ENCODE measurements around the gene ZFC3H1. TPM values are rescaled to one million over a fixed set of nuclear protein-coding genes. Genes with fewer than 3 reads are reported as not detected.

The ZFC3H1 gene
- total and polyA plus RNA-seq, 7 experiments from 2014 or later = 26.3 to 147 (median 122) TPM

DNA sequence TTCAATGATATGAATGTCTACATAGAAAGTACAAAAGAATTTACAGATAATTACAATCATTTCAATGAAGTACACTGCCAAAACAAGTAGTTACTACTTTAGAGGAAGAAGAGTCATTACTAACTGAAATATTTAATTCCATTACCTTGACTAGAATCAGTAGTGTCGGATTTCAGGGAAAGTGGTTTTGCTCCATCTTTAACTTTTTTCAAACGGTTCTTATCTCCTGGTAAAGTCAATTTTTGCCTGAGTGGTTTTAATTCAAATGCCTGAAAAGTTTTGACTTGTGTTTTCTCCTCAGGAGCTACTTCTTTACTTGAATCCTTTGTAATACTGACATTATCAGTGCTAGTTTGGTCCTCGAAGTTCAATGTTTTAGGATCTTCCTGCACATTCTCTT, 6.9 kb downstream of the ZFC3H1 start:
- Histone ChIP-seq H3K36me3 (ENCODE audit: control insufficient read depth in 2 of 3, insufficient read depth in 3 of 3, low read length in 3 of 3) (peaks cover 0 to 40% (median 8%) of the 10 kb centered on the region in 3 experiments), H3K4me1 (ENCODE audit: control insufficient read depth in 2 of 2, insufficient read depth in 2 of 2, low read length in 2 of 2) (peaks cover 19 to 38% of the 10 kb centered on the region in 2 donors), H3K9me3 (ENCODE audit: control insufficient read depth in 2 of 3, low read length in 3 of 3) (no peaks in the 10 kb centered on the region), H3K27ac (ENCODE audit: low read depth, low read length) (no peak overlapping the region), H3K27me3 (ENCODE audit: control insufficient read depth in 2 of 2, insufficient read depth in 2 of 2, low read length in 2 of 2) (no peaks in the 10 kb centered on the region), H3K4me3 (ENCODE audit: low read length) (no peak overlapping the region)
- H3K27me3 Mint-ChIP-seq = no peaks in the 10 kb centered on the region
- H3K4me3 Mint-ChIP-seq = peak overlapping the region in 6 of 10 donors; percentile 16 to 54 (median 43)
- ATAC-seq = no peak
- H3K36me3 Mint-ChIP-seq = peaks cover 5 to 36% (median 27%) of the 10 kb centered on the region in 5 donors
- CTCF ChIA-PET = no interaction called here
- POLR2A ChIA-PET = interaction anchor here (1.5 kb wide), 1 partner anchor 30 kb away, joined by 4 read pairs; no protein-coding TSS in a partner anchor
- peak overlapping the region in 2 of 9 donors; percentile 11 to 47 for H3K27ac Mint-ChIP-seq
- intact Hi-C loops (cut with micrococcal nuclease) = no loop called here
- H3K4me1 Mint-ChIP-seq = peaks cover 27 to 68% (median 51%) of the 10 kb centered on the region in 7 donors
- no peak for DNase-seq
- H3K9me3 Mint-ChIP-seq = no peaks in the 10 kb centered on the region

DNA sequence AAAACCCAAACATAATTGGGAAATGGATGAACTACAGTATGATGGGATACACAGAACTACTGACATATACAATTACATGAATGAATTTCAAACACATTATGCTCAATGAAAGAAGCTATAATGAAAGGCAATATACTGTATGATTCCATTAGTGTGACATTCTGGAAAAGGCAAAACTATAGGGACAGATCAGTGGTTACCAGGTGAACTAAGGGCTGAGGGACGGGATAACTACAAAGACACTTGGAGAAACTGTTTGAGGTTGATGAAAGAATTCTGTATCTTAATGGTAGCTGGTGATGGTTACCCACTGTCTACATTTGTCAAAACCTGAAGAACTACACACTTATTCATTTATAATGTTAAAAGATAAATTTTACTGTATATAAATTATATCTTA, 7.7 kb downstream of the ZFC3H1 start:
- H3K27me3 ChIP-seq (ENCODE audit: control insufficient read depth in 2 of 2, insufficient read depth in 2 of 2, low read length in 2 of 2) = no peaks in the 10 kb centered on the region
- peaks cover 5 to 36% (median 27%) of the 10 kb centered on the region in 5 donors for H3K36me3 Mint-ChIP-seq
- no peak for DNase-seq
- H3K4me1 Mint-ChIP-seq = peaks cover 25 to 65% (median 48%) of the 10 kb centered on the region in 7 donors
- peak overlapping the region in 7 of 9 donors; percentile 3 to 68 (median 9) for H3K27ac Mint-ChIP-seq
- H3K4me3 ChIP-seq (ENCODE audit: low read length) = no peak overlapping the region
- H3K36me3 ChIP-seq (ENCODE audit: control insufficient read depth in 2 of 3, insufficient read depth in 3 of 3, low read length in 3 of 3) = peaks cover 0 to 40% (median 13%) of the 10 kb centered on the region in 3 experiments
- H3K4me1 ChIP-seq (ENCODE audit: control insufficient read depth in 2 of 2, insufficient read depth in 2 of 2, low read length in 2 of 2) = peaks cover 20 to 39% of the 10 kb centered on the region in 2 donors
- H3K9me3 ChIP-seq (ENCODE audit: control insufficient read depth in 2 of 3, low read length in 3 of 3) = no peaks in the 10 kb centered on the region
- no peak overlapping the region for H3K27ac ChIP-seq (ENCODE audit: low read depth, low read length)
- H3K9me3 Mint-ChIP-seq = no peaks in the 10 kb centered on the region
- POLR2A ChIA-PET = no interaction called here
- no peak for ATAC-seq
- peak overlapping the region in 8 of 10 donors; percentile 35 to 86 (median 54) for H3K4me3 Mint-ChIP-seq
- H3K27me3 Mint-ChIP-seq = no peaks in the 10 kb centered on the region
- CTCF ChIA-PET = no interaction called here
- intact Hi-C loops (cut with micrococcal nuclease) = no loop called here

DNA sequence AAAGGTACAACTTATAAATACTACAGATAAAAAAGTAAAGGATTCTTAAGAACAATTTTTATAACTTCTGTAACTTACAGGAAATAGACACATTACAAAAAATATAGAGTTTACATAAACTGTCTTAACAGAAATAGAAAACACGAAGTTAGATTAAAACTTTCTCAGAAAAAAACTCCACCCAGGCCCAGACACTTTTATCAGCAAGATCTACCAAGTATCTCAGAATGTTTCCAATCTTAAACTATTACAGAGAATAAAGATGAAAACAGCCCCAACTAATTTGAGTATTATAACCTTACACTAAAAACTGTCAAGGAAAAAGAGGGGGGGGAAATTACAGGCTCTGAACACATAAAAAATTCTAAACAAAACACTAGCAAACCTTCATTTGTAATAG, 8.2 kb downstream of the ZFC3H1 start:
- ChIA-PET CTCF (interaction anchor here (1.0 kb wide), 1 partner anchor 9 kb away, joined by 4 read pairs; no protein-coding TSS in a partner anchor), POLR2A (no interaction called here)
- Mint-ChIP-seq H3K9me3 (no peaks in the 10 kb centered on the region), H3K4me1 (peaks cover 25 to 63% (median 47%) of the 10 kb centered on the region in 7 donors), H3K27me3 (no peaks in the 10 kb centered on the region), H3K4me3 (peak overlapping the region in 9 of 10 donors; percentile 22 to 86 (median 48)), H3K27ac (peak overlapping the region in 7 of 9 donors; percentile 3 to 60 (median 9)), H3K36me3 (peaks cover 5 to 36% (median 30%) of the 10 kb centered on the region in 5 donors)
- H3K4me1 ChIP-seq (ENCODE audit: control insufficient read depth in 2 of 2, insufficient read depth in 2 of 2, low read length in 2 of 2) = peaks cover 20 to 39% of the 10 kb centered on the region in 2 donors
- intact Hi-C loops (cut with micrococcal nuclease) = no loop called here
- DNase-seq (no peak), ATAC-seq (no peak)
- H3K27me3 ChIP-seq (ENCODE audit: control insufficient read depth in 2 of 2, insufficient read depth in 2 of 2, low read length in 2 of 2) = no peaks in the 10 kb centered on the region
- no peaks in the 10 kb centered on the region for H3K9me3 ChIP-seq (ENCODE audit: control insufficient read depth in 2 of 3, low read length in 3 of 3)
- H3K4me3 ChIP-seq (ENCODE audit: low read length) = no peak overlapping the region
- H3K27ac ChIP-seq (ENCODE audit: low read depth, low read length) = no peak overlapping the region
- H3K36me3 ChIP-seq (ENCODE audit: control insufficient read depth in 2 of 3, insufficient read depth in 3 of 3, low read length in 3 of 3) = peaks cover 0 to 40% (median 13%) of the 10 kb centered on the region in 3 experiments

DNA sequence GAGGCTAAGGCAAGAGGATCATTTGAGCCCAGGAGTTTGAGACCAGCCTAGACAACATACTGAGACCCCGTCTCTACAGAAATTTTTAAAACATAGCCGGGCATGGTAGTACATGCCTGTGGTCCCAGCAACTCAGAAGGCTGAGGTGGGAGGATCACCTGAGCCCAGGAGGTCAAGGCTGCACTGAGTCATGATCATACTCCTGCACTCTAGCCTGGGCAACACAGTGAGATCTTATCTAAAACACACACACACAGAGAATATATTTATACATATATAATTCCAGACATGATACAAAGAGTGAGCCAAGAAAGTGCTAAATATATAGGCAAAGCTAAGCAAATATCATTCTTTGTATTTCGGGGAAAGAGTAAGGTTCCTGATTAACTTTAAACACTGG, 9.4 kb downstream of the ZFC3H1 start:
- H3K4me3 Mint-ChIP-seq = peak overlapping the region in 8 of 10 donors; percentile 33 to 86 (median 46)
- Histone ChIP-seq H3K36me3 (ENCODE audit: control insufficient read depth in 2 of 3, insufficient read depth in 3 of 3, low read length in 3 of 3) (peaks cover 0 to 33% (median 19%) of the 10 kb centered on the region in 3 experiments), H3K27me3 (ENCODE audit: control insufficient read depth in 2 of 2, insufficient read depth in 2 of 2, low read length in 2 of 2) (no peaks in the 10 kb centered on the region), H3K4me1 (ENCODE audit: control insufficient read depth in 2 of 2, insufficient read depth in 2 of 2, low read length in 2 of 2) (peaks cover 23 to 39% of the 10 kb centered on the region in 2 donors), H3K4me3 (ENCODE audit: low read length) (no peak overlapping the region), H3K27ac (ENCODE audit: low read depth, low read length) (no peak overlapping the region), H3K9me3 (ENCODE audit: control insufficient read depth in 2 of 3, low read length in 3 of 3) (no peaks in the 10 kb centered on the region)
- no peaks in the 10 kb centered on the region for H3K27me3 Mint-ChIP-seq
- intact Hi-C loops (cut with micrococcal nuclease) = loop anchor here in 1 of 2 donors (5.0 kb wide), 1 partner anchor 33 kb away; the partner anchor contains the start of gene TMEM19
- CTCF ChIA-PET = interaction anchor here (1.0 kb wide), 1 partner anchor 8 kb away, joined by 4 read pairs; no protein-coding TSS in a partner anchor
- POLR2A ChIA-PET = interaction anchor here (1.7 kb wide), 1 partner anchor 9 kb away, joined by 11 read pairs; no protein-coding TSS in a partner anchor
- peaks cover 4 to 42% (median 27%) of the 10 kb centered on the region in 5 donors for H3K36me3 Mint-ChIP-seq
- H3K4me1 Mint-ChIP-seq = peaks cover 27 to 58% (median 43%) of the 10 kb centered on the region in 7 donors
- no peak for ATAC-seq
- no peaks in the 10 kb centered on the region for H3K9me3 Mint-ChIP-seq
- peak overlapping the region in 2 of 9 donors; percentile 28 to 29 for H3K27ac Mint-ChIP-seq
- DNase-seq = no peak

DNA sequence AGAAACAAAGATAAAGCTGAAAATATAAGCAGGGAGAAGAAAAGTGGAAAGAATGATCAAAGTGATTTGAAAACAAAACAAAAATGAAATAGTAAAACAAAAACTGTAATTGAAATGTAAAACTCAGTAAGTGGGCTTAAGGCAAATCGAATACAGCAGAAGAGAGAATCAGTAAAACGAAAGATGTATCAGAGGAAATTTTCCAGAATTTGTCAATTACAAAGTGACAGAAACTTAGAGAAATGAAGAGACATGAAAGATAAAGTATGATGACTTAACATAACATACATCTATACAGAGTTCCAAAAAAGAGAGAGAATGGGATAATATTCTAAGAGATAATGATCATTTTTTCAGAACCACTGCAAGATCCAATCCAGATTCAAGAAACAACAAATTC, 10.5 kb downstream of the ZFC3H1 start:
- intact Hi-C loops (cut with micrococcal nuclease) = loop anchor here in 1 of 2 donors (5.0 kb wide), 1 partner anchor 34 kb away; the partner anchor contains the start of gene TMEM19

DNA sequence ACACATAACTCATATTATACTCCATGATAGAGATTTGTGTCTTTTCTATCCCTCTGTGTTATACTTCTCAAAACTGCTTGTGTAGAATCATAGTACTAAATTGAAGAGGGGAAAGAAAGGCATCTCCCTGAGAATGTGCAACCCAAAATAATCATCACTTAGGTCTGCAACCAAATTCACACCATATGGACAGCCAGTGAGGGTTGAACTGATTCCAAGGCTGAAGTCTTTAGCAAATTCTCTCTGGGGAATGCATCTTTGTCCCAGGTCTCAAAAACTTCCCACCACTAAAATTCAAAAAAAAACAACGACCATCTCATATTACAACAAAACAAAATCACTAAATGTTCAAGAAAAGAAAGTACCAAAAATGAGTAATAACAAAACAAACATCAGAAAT, 11.0 kb downstream of the ZFC3H1 start:
- ChIA-PET CTCF (no interaction called here), POLR2A (interaction anchor here (1.7 kb wide), 1 partner anchor 10 kb away, joined by 11 read pairs; no protein-coding TSS in a partner anchor)
- no peaks in the 10 kb centered on the region for H3K9me3 Mint-ChIP-seq
- peaks cover 0 to 23% (median 16%) of the 10 kb centered on the region in 3 experiments for H3K36me3 ChIP-seq (ENCODE audit: control insufficient read depth in 2 of 3, insufficient read depth in 3 of 3, low read length in 3 of 3)
- intact Hi-C loops (cut with micrococcal nuclease) = loop anchor here in 1 of 2 donors (5.0 kb wide), 1 partner anchor 35 kb away; the partner anchor contains the start of gene TMEM19
- ATAC-seq (no peak), DNase-seq (no peak)
- no peaks in the 10 kb centered on the region for H3K27me3 Mint-ChIP-seq
- no peak overlapping the region for H3K27ac ChIP-seq (ENCODE audit: low read depth, low read length)
- H3K27ac Mint-ChIP-seq = no peak overlapping the region
- peaks cover 31 to 35% of the 10 kb centered on the region in 2 donors for H3K4me1 ChIP-seq (ENCODE audit: control insufficient read depth in 2 of 2, insufficient read depth in 2 of 2, low read length in 2 of 2)
- no peak overlapping the region for H3K4me3 Mint-ChIP-seq
- H3K9me3 ChIP-seq (ENCODE audit: control insufficient read depth in 2 of 3, low read length in 3 of 3) = no peaks in the 10 kb centered on the region
- H3K4me3 ChIP-seq (ENCODE audit: low read length) = no peak overlapping the region
- H3K4me1 Mint-ChIP-seq = peaks cover 28 to 58% (median 42%) of the 10 kb centered on the region in 7 donors
- H3K36me3 Mint-ChIP-seq = peaks cover 0 to 34% (median 19%) of the 10 kb centered on the region in 5 donors
- H3K27me3 ChIP-seq (ENCODE audit: control insufficient read depth in 2 of 2, insufficient read depth in 2 of 2, low read length in 2 of 2) = no peaks in the 10 kb centered on the region

More for the DNA sequence above, 10.5 kb downstream of the ZFC3H1 start:
- H3K4me3 Mint-ChIP-seq = no peak overlapping the region
- H3K27me3 Mint-ChIP-seq = no peaks in the 10 kb centered on the region
- peaks cover 31 to 35% of the 10 kb centered on the region in 2 donors for H3K4me1 ChIP-seq (ENCODE audit: control insufficient read depth in 2 of 2, insufficient read depth in 2 of 2, low read length in 2 of 2)
- ChIA-PET CTCF (no interaction called here), POLR2A (interaction anchor here (1.7 kb wide), 1 partner anchor 10 kb away, joined by 11 read pairs; no protein-coding TSS in a partner anchor)
- peaks cover 28 to 58% (median 39%) of the 10 kb centered on the region in 7 donors for H3K4me1 Mint-ChIP-seq
- no peak for DNase-seq
- H3K36me3 Mint-ChIP-seq = peaks cover 0 to 36% (median 19%) of the 10 kb centered on the region in 5 donors
- no peak overlapping the region for H3K4me3 ChIP-seq (ENCODE audit: low read length)
- no peaks in the 10 kb centered on the region for H3K27me3 ChIP-seq (ENCODE audit: control insufficient read depth in 2 of 2, insufficient read depth in 2 of 2, low read length in 2 of 2)
- H3K27ac Mint-ChIP-seq = no peak overlapping the region
- no peak overlapping the region for H3K27ac ChIP-seq (ENCODE audit: low read depth, low read length)
- ATAC-seq = no peak
- H3K36me3 ChIP-seq (ENCODE audit: control insufficient read depth in 2 of 3, insufficient read depth in 3 of 3, low read length in 3 of 3) = peaks cover 0 to 23% (median 16%) of the 10 kb centered on the region in 3 experiments
- H3K9me3 ChIP-seq (ENCODE audit: control insufficient read depth in 2 of 3, low read length in 3 of 3) = no peaks in the 10 kb centered on the region
- no peaks in the 10 kb centered on the region for H3K9me3 Mint-ChIP-seq

All from naive thymus-derived CD4-positive, alpha-beta T cell (primary cell).